ENCODE measurements around the gene ETV4.

DNA sequence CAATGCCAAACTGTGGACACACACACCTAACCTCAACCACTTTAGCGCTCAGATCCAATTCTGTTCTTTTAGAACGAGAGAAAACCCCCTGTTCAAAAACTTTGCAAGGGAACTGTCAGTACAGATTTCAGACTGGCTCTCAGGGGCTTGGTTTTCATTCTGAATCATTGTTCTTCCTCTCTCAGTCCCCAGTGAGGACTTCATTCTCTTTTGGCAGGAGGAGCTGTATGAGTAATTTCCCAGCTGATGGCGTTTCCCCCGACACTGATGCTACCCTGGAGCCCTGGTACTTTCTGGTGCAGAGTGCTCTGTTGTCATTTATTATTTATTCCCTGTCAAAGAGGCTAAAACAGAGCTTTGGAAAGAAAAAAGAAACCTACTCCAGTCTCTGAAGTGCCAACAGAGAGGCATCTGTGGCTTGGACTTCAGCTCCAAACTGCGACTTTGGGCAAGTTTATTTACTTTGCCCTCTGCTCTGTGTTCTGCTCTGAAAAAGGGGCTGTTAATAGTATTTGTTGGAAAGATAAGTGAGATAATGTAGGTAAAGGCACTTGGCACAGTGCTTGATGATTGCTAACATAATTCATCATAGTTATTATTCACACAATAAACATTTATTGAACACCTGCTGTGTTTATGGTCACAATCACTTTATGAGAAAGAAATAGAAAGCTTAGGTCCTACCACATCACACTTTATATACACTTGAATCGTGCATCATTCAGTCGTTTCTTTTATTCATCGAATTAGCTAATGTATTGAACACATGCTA, 28.3 kb downstream of the ETV4 start:
- no peak for TF ChIP-seq POLR2A (IDR thresholded peaks at IDR 0.05)
- TF ChIP-seq, protein P1, sequence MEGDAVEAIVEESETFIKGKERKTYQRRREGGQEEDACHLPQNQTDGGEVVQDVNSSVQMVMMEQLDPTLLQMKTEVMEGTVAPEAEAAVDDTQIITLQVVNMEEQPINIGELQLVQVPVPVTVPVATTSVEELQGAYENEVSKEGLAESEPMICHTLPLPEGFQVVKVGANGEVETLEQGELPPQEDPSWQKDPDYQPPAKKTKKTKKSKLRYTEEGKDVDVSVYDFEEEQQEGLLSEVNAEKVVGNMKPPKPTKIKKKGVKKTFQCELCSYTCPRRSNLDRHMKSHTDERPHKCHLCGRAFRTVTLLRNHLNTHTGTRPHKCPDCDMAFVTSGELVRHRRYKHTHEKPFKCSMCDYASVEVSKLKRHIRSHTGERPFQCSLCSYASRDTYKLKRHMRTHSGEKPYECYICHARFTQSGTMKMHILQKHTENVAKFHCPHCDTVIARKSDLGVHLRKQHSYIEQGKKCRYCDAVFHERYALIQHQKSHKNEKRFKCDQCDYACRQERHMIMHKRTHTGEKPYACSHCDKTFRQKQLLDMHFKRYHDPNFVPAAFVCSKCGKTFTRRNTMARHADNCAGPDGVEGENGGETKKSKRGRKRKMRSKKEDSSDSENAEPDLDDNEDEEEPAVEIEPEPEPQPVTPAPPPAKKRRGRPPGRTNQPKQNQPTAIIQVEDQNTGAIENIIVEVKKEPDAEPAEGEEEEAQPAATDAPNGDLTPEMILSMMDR (IDR thresholded peaks at IDR 0.05 in 4 of 5, conservative IDR thresholded peaks at IDR 0.05 in 1 of 5) = no peak
